HG03442 (cell line): ENCODE measurements around the gene SUGT1.
"Not testable (repeated sequence)": the region's sequence is repeated elsewhere in the genome, so short reads cannot be mapped to it uniquely, and the experiment has no call there.

Source experiments
- ATAC-seq: cut with Tn5 transposase; IDR thresholded peaks from one replicate; pipeline ENCODE4 v1.9.1; 2021; ENCODE audit warnings: mild to moderate bottlenecking, moderate library complexity; ENCODE audit not compliant: unreplicated experiment

Gene SUGT1

DNA sequence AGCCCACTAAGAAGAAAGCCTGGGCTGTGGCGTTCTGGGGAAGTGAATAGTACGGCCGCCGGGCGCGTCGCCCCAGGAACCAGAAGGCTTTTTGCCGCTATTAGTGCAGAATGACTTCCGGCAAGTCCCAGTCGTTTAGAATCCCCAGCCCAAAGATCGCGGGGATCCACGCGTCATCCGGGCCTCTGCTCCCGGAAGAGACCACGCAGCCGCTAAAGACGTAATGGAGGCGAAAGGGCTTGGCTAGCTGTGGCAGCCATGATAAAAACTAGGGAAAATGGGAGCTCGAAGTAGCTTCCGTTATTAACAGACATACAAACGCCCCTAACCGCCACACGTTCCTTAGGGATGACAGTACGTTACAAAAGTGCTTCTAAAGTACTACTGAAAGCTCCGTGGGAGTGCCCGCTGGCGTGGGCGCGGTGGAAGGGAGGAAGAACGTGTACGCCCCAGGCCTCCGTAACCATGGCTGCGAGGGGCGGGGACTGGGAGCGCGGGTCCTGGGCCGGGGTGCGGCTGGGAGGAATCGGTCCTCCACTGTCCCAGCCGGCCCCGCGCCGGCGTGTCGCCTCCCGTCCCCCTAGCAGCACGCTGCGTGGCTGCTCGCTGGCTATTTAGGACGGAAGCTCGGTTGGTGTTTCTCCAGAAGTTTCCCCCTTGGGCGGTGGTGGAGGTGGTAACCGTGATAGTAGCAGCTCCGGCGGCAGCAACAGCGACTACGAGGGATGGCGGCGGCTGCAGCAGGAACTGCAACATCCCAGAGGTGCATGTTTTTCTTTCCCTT is at the start of gene SUGT1:
TSS of gene SUGT1 (plus strand) at position 641 of the 784 bp plus-strand sequence. CDS start at position 726, 85 bp downstream.
- ATAC-seq, result peak; percentile 95

DNA sequence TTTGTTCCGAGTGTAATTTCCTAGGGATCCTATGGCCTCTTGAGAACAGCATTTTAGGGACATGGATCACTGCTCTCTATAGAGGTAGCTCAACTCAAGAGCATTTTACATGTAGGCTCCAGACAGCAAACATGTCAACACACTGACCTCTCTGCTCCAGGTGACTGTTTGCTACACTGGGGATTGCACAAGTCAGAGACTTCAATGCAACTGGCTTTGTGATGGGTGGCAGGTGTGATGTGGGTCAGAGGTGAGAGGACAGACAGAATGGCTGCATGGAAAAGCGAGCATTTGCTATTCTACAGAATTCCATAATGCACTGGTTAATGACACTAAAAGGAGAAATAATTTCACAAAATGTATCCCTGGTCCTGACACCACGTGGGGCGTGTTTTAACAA is 49.3 kb upstream of the SUGT1 start:
- ATAC-seq, result not testable (repeated sequence)

GRCh38 chr13:52606126-52606525 is 46.5 kb upstream of the SUGT1 start:
- not testable (repeated sequence) for ATAC-seq

- ATAC-seq, result not testable (repeated sequence)
Measured at GRCh38 chr13:52606795-52607194, 45.8 kb upstream of the SUGT1 start.

- not testable (repeated sequence) for ATAC-seq
Measured at GRCh38 chr13:52608184-52608583, 44.5 kb upstream of the SUGT1 start.

DNA sequence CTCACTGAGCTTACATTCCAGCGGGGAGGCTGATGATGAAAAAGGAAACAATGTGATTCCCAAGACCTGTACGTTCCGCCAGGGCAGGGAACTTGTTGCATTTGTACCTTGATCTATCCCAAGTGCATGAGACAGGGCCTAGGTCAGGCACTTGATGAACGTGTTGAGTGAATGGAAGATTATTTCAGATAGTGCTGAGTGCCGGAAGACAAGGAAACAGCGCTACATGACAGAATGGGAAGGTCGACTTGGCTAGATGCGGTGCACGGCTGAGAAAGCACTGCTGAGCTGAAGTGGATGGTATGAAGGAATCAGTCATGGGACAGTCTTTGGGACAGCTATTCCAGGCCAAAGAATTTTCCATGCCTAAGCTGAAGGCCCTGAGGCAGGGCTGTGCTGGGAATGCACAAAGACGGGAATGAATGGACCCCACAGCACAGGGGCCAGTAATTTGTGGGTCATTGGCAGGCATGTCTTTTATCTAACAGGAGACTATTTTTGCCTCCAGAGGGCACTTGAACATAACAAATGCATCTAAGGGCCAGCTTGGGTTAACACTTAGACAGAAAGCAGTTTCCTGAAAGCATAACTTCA is 43.5 kb upstream of the SUGT1 start:
- ATAC-seq, result peak; percentile 74

- not testable (repeated sequence) for ATAC-seq
Measured at GRCh38 chr13:52610158-52610557, 42.5 kb upstream of the SUGT1 start.

DNA sequence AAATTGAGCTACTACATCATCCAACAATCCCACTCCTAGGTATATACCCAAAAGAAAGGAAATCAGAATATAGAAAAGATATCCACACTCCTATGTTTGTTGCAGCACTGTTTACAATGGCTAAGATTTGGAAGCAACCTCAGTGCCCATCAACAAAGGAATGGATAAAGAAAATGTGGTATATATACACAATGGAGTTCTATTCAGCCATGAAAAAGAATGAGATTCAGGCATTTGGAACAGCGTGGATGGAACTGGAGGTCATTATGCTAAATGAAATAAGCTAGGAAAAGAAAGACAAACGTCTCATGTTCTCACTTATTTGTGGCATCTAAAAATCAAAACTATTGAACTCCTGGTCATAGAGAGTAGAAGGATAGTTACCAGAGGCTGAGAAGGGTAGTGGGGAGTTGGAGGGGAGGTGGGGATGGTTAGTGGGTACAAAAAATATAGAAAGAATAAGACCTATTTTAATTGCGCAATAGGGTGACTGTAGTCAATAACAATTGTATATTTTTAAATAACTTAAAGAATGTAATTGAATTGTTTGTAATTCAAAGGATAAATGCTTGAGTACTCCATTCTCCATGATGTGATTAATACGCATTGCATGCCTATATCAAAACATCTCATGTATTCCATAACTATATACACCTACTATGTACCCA is 37.4 kb upstream of the SUGT1 start:
- no peak for ATAC-seq

DNA sequence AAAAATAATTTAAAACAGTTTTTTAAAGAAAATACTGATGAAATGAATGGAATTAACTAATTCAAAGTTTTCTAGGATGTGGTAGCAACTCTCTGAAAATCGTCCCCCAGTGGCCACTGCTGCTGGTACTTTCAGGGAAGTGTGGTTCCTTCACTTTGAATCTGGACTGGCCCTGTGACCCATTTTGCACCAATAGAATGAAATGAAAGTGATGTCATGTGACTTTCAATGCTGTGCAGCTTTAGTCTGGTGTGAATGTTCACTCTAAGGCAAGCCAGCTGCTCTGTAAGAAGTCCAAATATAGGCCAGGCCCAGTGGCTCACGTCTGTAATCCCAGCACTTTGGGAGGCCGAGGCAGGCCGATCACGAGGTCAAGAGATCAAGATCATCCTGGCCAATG is 36.8 kb upstream of the SUGT1 start:
- no peak for ATAC-seq

DNA sequence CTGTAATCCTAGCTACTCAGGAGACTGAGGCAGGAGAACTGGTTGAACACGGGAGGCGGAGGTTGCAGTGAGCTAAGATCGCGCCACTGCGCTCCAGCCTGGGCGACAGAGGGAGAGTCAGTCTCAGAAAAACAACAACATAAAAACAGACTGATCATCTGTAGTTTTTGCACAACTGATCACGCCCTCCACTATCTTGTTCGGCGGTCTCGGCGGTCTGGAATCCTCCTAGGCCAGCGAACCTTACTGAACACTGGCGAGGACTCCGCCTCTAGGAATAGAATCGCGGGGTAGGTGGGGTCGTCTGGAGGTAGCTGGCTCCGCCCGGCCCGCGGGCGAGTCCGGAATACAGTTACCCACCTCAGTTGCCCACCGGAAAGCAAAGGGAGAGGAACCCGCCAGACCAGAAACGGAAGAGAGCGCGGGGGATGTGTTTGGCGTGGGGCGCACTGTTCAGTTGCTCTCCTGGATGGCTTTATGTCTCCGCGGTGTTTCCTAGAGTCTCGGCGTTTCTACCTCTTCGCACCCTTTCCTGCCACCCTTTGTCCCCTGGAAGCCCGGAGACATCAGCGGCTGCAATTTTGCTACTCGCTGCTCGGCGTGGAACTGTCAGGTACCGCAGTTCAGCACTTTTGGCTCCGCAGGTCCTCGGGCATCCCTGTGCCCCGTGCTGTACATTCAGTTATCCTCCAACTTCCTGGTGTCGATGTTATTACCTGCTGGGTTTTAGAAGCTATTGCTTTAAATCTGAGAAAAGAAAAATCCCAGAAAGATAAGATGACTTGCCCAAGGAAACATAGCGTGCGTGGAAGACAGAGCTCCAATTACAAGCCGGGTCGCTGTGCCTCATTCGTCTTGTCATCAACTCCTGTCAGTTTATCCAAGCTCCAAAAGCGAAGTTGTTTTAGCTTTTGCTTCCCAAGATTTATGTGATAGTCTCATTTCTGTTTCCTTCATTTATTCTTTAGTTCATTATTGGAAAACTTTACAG is 35.3 kb upstream of the SUGT1 start:
- ATAC-seq, result peak; percentile 96

- peak; percentile 58 for ATAC-seq
Measured at GRCh38 chr13:52631083-52631690, 21.4 kb upstream of the SUGT1 start.

DNA sequence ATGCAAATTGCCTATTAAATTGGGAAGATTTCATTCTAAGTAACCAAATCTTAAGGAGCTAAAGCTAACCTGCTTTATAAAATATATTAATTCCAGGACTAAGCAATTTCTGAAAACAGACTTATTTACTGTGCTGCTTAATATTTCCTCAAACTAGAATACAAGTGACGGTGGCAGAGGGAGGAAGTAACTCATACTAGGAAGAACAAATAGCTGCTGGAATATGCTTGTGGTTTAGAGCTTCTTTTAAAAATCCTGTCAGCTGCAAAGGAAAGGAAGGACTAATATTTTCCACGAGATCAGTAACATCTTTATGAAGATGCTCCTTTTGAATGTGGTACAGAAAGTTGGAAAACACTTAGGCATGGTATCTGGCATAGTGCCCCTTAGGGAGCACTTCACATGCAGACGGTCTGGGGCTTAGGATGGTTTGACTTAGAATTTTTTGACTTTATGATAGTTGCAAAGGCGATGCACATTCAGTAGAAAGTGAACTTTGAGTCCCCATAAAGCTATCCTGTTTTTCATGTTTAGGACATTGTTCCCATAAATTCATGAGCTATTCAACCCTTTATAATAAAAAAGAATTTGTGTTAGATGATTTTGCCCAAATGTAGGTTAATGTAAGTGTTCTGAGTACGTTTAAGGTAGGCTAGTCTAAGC is 13.8 kb upstream of the SUGT1 start:
- no peak for ATAC-seq

DNA sequence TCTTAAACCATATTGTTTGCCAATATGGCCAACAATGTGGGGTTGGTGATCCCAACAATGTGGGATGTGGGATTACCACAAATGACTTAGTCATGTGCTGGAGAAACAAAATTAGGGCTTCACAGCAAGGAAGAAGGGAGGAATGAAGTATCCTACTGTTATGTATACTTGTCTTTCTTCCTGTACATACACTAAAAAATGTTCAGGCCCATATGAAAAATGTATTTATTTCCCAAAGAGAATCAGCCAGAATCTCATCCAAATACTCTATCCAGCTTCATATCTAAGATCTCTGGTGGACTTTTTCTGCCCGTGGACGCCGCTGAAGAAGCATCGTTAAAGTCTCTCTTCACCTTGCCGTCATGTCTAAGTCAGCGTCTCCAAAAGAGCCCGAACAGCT is 10.5 kb upstream of the SUGT1 start, which contains the start of gene HNRNPA1L2:
TSS of gene HNRNPA1L2 (plus strand) at position 301 of the 400 bp plus-strand sequence. CDS start at position 363, 62 bp downstream.
- no peak for ATAC-seq

DNA sequence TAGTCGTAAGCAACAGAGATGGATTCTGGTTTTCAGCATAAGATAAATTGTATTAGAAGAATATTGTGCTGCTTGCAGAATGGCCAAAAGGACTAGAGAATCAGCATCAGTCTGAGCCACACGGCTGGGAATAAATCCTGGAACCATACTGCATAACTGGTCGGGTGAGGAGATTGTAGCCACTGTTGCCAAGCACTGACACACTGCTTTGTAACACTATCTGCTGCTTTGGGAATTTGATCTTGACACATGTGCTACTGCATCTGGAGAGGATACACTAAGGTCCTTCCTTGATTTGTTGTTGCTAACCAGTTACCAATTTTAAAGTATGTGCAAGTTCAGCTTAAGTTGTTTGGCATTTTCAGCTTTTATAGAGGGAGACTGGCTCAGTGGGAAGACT is 8.5 kb upstream of the SUGT1 start:
- ATAC-seq, result no peak

DNA sequence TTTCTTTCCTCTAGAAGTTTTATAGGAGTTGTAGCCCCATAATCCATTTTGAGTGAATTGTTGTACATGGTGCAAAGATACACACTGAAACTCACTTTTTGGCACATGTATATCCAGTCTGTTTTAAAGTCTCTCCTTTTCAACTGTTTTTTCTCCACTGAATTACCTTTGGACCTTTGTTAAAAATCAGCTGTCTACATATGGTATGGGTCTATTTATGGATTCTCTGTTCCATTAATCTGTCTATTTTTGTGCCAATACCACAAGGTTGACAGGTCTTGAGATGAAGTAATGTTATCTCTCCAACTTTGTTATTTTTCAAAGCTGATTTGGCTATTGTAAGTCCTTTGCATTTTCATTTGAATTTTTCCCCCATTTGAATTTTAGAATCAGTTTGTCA is 5.7 kb upstream of the SUGT1 start:
- ATAC-seq, result no peak

DNA sequence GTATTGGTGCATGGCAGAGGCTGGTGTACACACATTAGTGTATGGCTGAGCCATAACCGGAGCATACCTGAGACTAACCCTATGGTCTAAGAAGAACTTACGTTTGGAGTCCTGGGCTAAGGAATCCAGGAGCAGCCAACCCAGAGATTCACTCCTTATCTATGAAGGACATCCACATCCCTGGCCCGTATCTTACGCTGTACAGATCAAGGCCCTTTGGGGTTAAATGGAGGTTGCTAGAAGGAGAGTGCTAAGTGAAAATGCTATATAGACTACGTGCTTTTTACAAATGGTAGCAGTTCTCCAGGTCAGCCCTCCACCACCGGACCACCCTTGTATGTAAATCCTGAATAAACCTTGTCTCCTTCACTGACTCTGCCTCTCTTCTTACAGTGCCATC is 1.9 kb upstream of the SUGT1 start:
- ATAC-seq, result no peak

DNA sequence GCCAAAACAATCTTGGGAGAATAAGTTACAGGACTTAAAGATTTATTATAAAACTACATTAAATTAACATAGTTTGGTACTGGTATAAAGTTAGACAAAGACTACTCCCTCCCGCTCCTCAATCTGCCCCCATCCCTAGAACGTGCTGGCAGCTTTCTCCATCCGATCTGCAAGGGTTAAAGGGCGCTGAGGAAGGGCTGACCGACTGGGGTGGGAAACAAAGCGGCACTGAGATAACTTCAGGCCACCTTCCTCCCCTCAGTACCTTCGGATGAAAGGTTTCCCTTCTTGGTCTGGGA is 790 bp upstream of the SUGT1 start:
- ATAC-seq, result no peak

DNA sequence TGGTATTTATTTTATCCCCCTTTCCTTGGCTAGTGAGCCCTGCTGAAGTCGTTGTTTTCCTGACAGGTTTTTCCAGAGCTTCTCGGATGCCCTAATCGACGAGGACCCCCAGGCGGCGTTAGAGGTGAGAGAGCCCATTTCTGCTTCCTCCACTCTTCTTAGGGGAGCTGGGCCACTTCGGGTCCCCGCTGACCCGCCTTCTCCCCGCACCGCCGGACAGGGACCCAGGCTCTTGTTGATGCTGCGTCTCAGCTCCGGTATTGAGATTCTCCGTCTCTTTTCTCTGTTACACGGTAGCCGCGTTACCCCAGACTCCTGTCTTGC is 306 bp downstream of the SUGT1 start:
- peak; percentile 27 for ATAC-seq

- ATAC-seq, result no peak
Measured at GRCh38 chr13:52659340-52659739, 6.7 kb downstream of the SUGT1 start.

GRCh38 chr13:52664272-52664671 is 11.6 kb downstream of the SUGT1 start:
- ATAC-seq, result no peak
